WTC11 (cell line): ENCODE measurements around the gene COPS4. TPM values are rescaled to one million over a fixed set of nuclear protein-coding genes. Genes with fewer than 3 reads are reported as not detected.

Experiments
- ATAC-seq: fragments of 200-7000 bp; cut with Tn5 transposase; 2 replicates; pipeline ENCODE4 v1.10.0; 2021; ENCODE audit warnings: mild to moderate bottlenecking, moderate library complexity
- CTCF ChIA-PET: fragments of 300-600 bp; sonication (Branson Sonifier 250); formaldehyde crosslinking; loops from one replicate; lab custom pipeline; 2021; ENCODE audit warnings: antibody characterized with exemption; lab: Charles Lee
- POLR2A ChIA-PET: fragments of 350-600 bp; sonication (Branson Sonifier 250); formaldehyde crosslinking; loops from one replicate; lab custom pipeline; 2021; ENCODE audit warnings: antibody characterized with exemption; lab: Charles Lee
- DNase-seq: peaks from one replicate; pipeline ENCODE4 v3.0.0; 2021; ENCODE audit warnings: low spot score
- H3K27ac Mint-ChIP-seq: 2 replicates; pipeline ENCODE4 v1.8.0; 2021; ENCODE audit warnings: mixed read lengths
- H3K27me3 Mint-ChIP-seq: 2 replicates; pipeline ENCODE4 v1.8.0; 2021; ENCODE audit warnings: low read depth, mild to moderate bottlenecking, moderate library complexity, mixed read lengths
- H3K36me3 Mint-ChIP-seq: 2 replicates; pipeline ENCODE4 v1.8.0; 2021; ENCODE audit warnings: mixed read lengths
- H3K4me1 Mint-ChIP-seq: 2 replicates; pipeline ENCODE4 v1.8.0; 2022; ENCODE audit warnings: mixed read lengths
- H3K4me3 Mint-ChIP-seq: 2 replicates; pipeline ENCODE4 v1.8.0; 2021; ENCODE audit warnings: mild to moderate bottlenecking, moderate library complexity, mixed read lengths
- H3K9me3 Mint-ChIP-seq: 2 replicates; pipeline ENCODE4 v1.8.0; 2021; ENCODE audit warnings: mixed read lengths
- AR ChIP-seq: fragments of 250-450 bp; sonication (Bioruptor Pico); IDR thresholded peaks from 2 replicates; pipeline ENCODE4 v1.9.0; 2021; ENCODE audit warnings: mild to moderate bottlenecking
- ATF1 ChIP-seq: sonication (generic); formaldehyde crosslinking; IDR thresholded peaks from 2 replicates; pipeline ENCODE4 v1.8.1; 2023; ENCODE audit warnings: mild to moderate bottlenecking, moderate library complexity, missing genetic modification reagents
- ATF6 ChIP-seq: sonication (generic); formaldehyde crosslinking; IDR thresholded peaks from 2 replicates; pipeline ENCODE4 v1.8.1; 2023; ENCODE audit warnings: mild to moderate bottlenecking, missing genetic modification reagents
- CBFB ChIP-seq: sonication (generic); formaldehyde crosslinking; IDR thresholded peaks from 2 replicates; pipeline ENCODE4 v1.8.1; 2022; ENCODE audit warnings: mild to moderate bottlenecking, low read depth, missing genetic modification reagents
- GTF2I ChIP-seq: fragments of 250-450 bp; sonication (Bioruptor Pico); conservative IDR thresholded peaks from 2 replicates; pipeline ENCODE4 v1.4.0; 2021; ENCODE audit warnings: mild to moderate bottlenecking
- IRF2 ChIP-seq: sonication (generic); formaldehyde crosslinking; IDR thresholded peaks from 2 replicates; pipeline ENCODE4 v1.8.0; 2022; ENCODE audit warnings: low read depth, missing genetic modification reagents, borderline replicate concordance
- JUN ChIP-seq: sonication (generic); formaldehyde crosslinking; IDR thresholded peaks from 2 replicates; pipeline ENCODE4 v1.8.0; 2023; ENCODE audit warnings: mild to moderate bottlenecking, missing genetic modification reagents
- MXD4 ChIP-seq: fragments of 250-450 bp; sonication (Bioruptor Pico); IDR thresholded peaks from 2 replicates; pipeline ENCODE4 v1.8.0; 2021; ENCODE audit warnings: mild to moderate bottlenecking, moderate library complexity, borderline replicate concordance
- PREB ChIP-seq: sonication (generic); formaldehyde crosslinking; IDR thresholded peaks from 2 replicates; pipeline ENCODE4 v1.8.1; 2022; ENCODE audit warnings: mild to moderate bottlenecking, missing genetic modification reagents, moderate library complexity, borderline replicate concordance
- RORB ChIP-seq: fragments of 250-450 bp; sonication (Bioruptor Pico); IDR thresholded peaks from 2 replicates; pipeline ENCODE4 v1.9.0; 2021; ENCODE audit warnings: mild to moderate bottlenecking
- SMAD3 ChIP-seq: sonication (generic); formaldehyde crosslinking; IDR thresholded peaks from 2 replicates; pipeline ENCODE4 v1.8.0; 2022; ENCODE audit warnings: missing genetic modification reagents, mild to moderate bottlenecking, borderline replicate concordance
- TCF7 ChIP-seq: sonication (generic); formaldehyde crosslinking; IDR thresholded peaks from 2 replicates; pipeline ENCODE4 v1.8.0; 2022; ENCODE audit warnings: mild to moderate bottlenecking, low read depth, missing genetic modification reagents, moderate library complexity
- TP53 ChIP-seq: sonication (generic); formaldehyde crosslinking; IDR thresholded peaks from 2 replicates; pipeline ENCODE4 v1.8.1; 2023; ENCODE audit warnings: mild to moderate bottlenecking, missing genetic modification reagents
- ZBTB43 ChIP-seq: sonication (generic); formaldehyde crosslinking; IDR thresholded peaks from 2 replicates; pipeline ENCODE4 v1.8.1; 2023; ENCODE audit warnings: mild to moderate bottlenecking, missing genetic modification reagents
- ZNF396 ChIP-seq: fragments of 250-450 bp; sonication (Bioruptor Pico); IDR thresholded peaks from 2 replicates; pipeline ENCODE4 v1.8.0; 2021; ENCODE audit warnings: mild to moderate bottlenecking, moderate library complexity, borderline replicate concordance
- ZNF416 ChIP-seq: fragments of 250-450 bp; sonication (Bioruptor Pico); IDR thresholded peaks from 2 replicates; pipeline ENCODE4 v1.9.0; 2021; ENCODE audit warnings: mild to moderate bottlenecking, inconsistent platforms
- ZNF423 ChIP-seq: fragments of 250-450 bp; sonication (Bioruptor Pico); IDR thresholded peaks from 2 replicates; pipeline ENCODE4 v2.1.2; 2022; ENCODE audit warnings: mild to moderate bottlenecking, moderate library complexity
- total RNA-seq: library from RNA; stranded (reverse); gene quantifications from 3 replicates; pipeline ENCODE4 v1.2.3, GENCODE V29; 2021

Gene COPS4
- total RNA-seq, 1 experiment from 2014 or later: 30.9 TPM

GRCh38 chr4:83067058-83067639 is 32.2 kb downstream of the COPS4 start:
- Mint-ChIP-seq H3K9me3 (no peaks in the 10 kb centered on the region), H3K4me1 (no peaks in the 10 kb centered on the region), H3K36me3 (peaks cover 15% of the 10 kb centered on the region; the same call in 1 of the 2 replicates), H3K27ac (no peak overlapping the region), H3K4me3 (no peak overlapping the region), H3K27me3 (no peaks in the 10 kb centered on the region)
- CTCF ChIA-PET: interaction anchor here (0.6 kb wide), 1 partner anchor 33 kb away, joined by 3 read pairs; no protein-coding TSS in a partner anchor
- DNase-seq (no peak), ATAC-seq (no peak)
- POLR2A ChIA-PET: no interaction called here
- no peak for TF ChIP-seq TCF7
- no peak for TF ChIP-seq RORB (CRISPR knock-in tag)
- TF ChIP-seq CBFB (CRISPR knock-in tag): no peak
- no peak for TF ChIP-seq JUN
- no peak for TF ChIP-seq MXD4
- no peak for TF ChIP-seq ZNF396 (CRISPR knock-in tag)
- no peak for TF ChIP-seq SMAD3
- TF ChIP-seq ZNF416 (CRISPR knock-in tag): no peak
- TF ChIP-seq TP53 (CRISPR knock-in tag): no peak
- TF ChIP-seq ATF6 (CRISPR knock-in tag): no peak
- TF ChIP-seq PREB (CRISPR knock-in tag): no peak
- no peak for TF ChIP-seq IRF2
- no peak for TF ChIP-seq AR
- TF ChIP-seq, all 79 proteins: peak for 0

- no peak overlapping the region for H3K4me3 Mint-ChIP-seq
- no peaks in the 10 kb centered on the region for H3K27me3 Mint-ChIP-seq
- ChIA-PET CTCF (interaction anchor here (0.5 to 1.3 kb wide), 4 partner anchors 185 to 211 kb away, joined by 3 to 5 read pairs (median 4); no protein-coding TSS in a partner anchor), POLR2A (no interaction called here)
- no peak for TF ChIP-seq ZNF423 (CRISPR knock-in tag)
- TF ChIP-seq SMAD3: no peak
- TF ChIP-seq ZBTB43 (CRISPR knock-in tag): no peak
- TF ChIP-seq TP53 (CRISPR knock-in tag): no peak
- TF ChIP-seq ATF1: no peak
- no peak for TF ChIP-seq GTF2I
- no peak overlapping the region for H3K27ac Mint-ChIP-seq
- H3K9me3 Mint-ChIP-seq: no peaks in the 10 kb centered on the region
- H3K4me1 Mint-ChIP-seq: no peaks in the 10 kb centered on the region
- H3K36me3 Mint-ChIP-seq: peaks cover 19% of the 10 kb centered on the region
- ATAC-seq: no peak
- DNase-seq: no peak
Measured at GRCh38 chr4:83071116-83071515, 36.1 kb downstream of the COPS4 start.
